Nephron (organoid): ENCODE measurements around the gene POR.
"Not testable (repeated sequence)": the region's sequence is repeated elsewhere in the genome, so short reads cannot be mapped to it uniquely, and the experiment has no call there.

Source experiments
- H3K27ac Mint-ChIP-seq, 3 experiments: 2 replicates each; pipeline ENCODE4 v1.8.0; 2020; ENCODE audit warnings: mixed read lengths in 3 of 3, mild to moderate bottlenecking in 2 of 3, moderate library complexity in 1 of 3
- H3K27me3 Mint-ChIP-seq: 2 replicates; pipeline ENCODE4 v1.8.0; 2021; ENCODE audit warnings: low read depth, mild to moderate bottlenecking, moderate library complexity, mixed read lengths
- H3K36me3 Mint-ChIP-seq: 2 replicates; pipeline ENCODE4 v1.8.0; 2020; ENCODE audit warnings: low read depth, mixed read lengths
- H3K4me1 Mint-ChIP-seq: 2 replicates; pipeline ENCODE4 v1.8.0; 2020; ENCODE audit warnings: mixed read lengths
- H3K4me3 Mint-ChIP-seq, 3 experiments: 2 replicates each; pipeline ENCODE4 v1.8.0; 2020; ENCODE audit warnings: mild to moderate bottlenecking in 3 of 3, mixed read lengths in 3 of 3, moderate library complexity in 2 of 3
- H3K9me3 Mint-ChIP-seq: 2 replicates; pipeline ENCODE4 v1.8.0; 2020; ENCODE audit warnings: mixed read lengths
- TF ChIP-seq, protein P1 (sequence below), 3 experiments: fragments of 200-600 bp; sonication (generic); IDR thresholded peaks; one replicate each; pipeline ENCODE4 v1.5.0; 2021; ENCODE audit warnings: antibody characterized with exemption in 3 of 3; ENCODE audit not compliant: unreplicated experiment in 3 of 3

The POR gene

DNA sequence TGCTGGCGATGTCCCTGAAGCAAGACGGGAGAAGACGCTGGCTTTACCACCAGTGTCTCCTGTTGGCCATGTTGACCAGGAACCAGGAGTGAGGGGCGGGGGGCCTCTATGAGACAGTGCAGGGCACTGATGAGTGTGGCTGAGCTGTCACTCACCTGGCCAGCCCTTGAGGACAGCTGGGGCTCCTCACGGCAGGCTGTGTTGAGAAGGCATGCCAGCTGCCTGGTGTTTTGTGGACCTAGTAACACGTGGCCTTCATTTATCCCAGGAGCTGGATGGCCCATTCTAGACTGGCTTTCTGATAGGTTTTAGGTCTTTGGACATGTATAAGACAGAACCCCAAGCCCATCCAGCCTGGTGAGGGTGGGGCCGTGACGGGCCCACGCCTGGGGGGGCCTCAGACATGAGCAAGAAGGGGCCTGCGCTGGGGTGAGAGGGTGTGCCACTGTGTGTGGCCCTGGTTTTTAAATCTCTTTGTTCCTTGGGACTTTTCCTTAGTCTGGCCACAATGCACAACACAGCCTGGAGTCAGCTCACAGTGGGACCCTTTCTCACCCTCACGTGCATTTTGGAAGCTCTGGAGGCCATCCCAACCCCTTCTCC lies 25.6 kb upstream of the POR start:
- Mint-ChIP-seq H3K27ac (peak overlapping the region in 1 of 3 experiments; percentile 42), H3K4me1 (peaks cover 6% of the 10 kb centered on the region), H3K9me3 (no peaks in the 10 kb centered on the region), H3K4me3 (no peak overlapping the region), H3K27me3 (no peaks in the 10 kb centered on the region), H3K36me3 (peaks cover 34% of the 10 kb centered on the region)
- TF ChIP-seq, protein P1, sequence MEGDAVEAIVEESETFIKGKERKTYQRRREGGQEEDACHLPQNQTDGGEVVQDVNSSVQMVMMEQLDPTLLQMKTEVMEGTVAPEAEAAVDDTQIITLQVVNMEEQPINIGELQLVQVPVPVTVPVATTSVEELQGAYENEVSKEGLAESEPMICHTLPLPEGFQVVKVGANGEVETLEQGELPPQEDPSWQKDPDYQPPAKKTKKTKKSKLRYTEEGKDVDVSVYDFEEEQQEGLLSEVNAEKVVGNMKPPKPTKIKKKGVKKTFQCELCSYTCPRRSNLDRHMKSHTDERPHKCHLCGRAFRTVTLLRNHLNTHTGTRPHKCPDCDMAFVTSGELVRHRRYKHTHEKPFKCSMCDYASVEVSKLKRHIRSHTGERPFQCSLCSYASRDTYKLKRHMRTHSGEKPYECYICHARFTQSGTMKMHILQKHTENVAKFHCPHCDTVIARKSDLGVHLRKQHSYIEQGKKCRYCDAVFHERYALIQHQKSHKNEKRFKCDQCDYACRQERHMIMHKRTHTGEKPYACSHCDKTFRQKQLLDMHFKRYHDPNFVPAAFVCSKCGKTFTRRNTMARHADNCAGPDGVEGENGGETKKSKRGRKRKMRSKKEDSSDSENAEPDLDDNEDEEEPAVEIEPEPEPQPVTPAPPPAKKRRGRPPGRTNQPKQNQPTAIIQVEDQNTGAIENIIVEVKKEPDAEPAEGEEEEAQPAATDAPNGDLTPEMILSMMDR (IDR thresholded peaks at IDR 0.05; ENCODE audit: unreplicated experiment in 3 of 3), result no peak

DNA sequence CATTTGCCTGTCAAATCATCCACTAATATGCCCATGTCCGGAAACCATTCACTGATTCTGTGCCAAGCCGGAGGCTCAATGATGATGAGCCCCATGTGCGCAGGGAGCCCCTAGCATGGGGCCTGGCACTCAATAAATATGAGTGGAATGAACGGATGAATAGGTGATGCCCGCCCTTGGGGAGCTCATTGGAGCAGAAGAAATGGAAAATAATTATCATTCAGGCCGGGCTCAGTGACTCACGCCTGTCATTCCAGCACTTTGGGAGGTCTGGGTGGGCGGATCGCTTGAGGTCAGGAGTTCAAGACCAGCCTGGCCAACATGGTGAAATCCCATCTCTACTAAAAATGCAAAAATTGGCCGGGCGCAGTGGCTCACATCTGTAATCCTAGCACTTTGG lies 25.1 kb upstream of the POR start:
- H3K4me1 Mint-ChIP-seq, result peaks cover 6% of the 10 kb centered on the region
- H3K9me3 Mint-ChIP-seq, result no peaks in the 10 kb centered on the region
- peaks cover 29% of the 10 kb centered on the region for H3K36me3 Mint-ChIP-seq
- H3K27ac Mint-ChIP-seq, result no peak overlapping the region
- no peak overlapping the region for H3K4me3 Mint-ChIP-seq
- TF ChIP-seq, protein P1 (IDR thresholded peaks at IDR 0.05; ENCODE audit: unreplicated experiment in 3 of 3), result no peak
- no peaks in the 10 kb centered on the region for H3K27me3 Mint-ChIP-seq

DNA sequence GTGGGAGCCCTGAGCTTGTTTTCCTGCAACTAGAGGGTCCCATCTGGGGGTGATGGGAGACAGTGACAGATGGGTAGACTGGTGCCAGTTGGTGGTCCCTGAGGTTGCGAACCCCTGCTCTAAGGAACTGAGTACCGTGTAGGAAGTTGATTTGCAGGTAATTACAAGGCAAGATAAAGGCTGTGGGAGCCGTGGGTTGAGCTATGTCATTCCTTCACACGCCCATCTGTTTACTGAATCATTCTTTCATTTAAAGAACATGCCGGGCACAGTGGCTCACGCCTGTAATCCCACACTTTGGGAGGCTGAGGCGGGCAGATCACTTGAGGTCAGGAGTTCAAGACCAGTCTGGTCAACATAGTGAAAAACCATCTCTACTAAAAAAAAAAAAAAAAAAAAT lies 23.7 kb upstream of the POR start:
- peaks cover 18% of the 10 kb centered on the region for H3K36me3 Mint-ChIP-seq
- not testable (repeated sequence) for H3K4me1 Mint-ChIP-seq, H3K4me3 Mint-ChIP-seq, H3K27me3 Mint-ChIP-seq, H3K9me3 Mint-ChIP-seq, H3K27ac Mint-ChIP-seq

DNA sequence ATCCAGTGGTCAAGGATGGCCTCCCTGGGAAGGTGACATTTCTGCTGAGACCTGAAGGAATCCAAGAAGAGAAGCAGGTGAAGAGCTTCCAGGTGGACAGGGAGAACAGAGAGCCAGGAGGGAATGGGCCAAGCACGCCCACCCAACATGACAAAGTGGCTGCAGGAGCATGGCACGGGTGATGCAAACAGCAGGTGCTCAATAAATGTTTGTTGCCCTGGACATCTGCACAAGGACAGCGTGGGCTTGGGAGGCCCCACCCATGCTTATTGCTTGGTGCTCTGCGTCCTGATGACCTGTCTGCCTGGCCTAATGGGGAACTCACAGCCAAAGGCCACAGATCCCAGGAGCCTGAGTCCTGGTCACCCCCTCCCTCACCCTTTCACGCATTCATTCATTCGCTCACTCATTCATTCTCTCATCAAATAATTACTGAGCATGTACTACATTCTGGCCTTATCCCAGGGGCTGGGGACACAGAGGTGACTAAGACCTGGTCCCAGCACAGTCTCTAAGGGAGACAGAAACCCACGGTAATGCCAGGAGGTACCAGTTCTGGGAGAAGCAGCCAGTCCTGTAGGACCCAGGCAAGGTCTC lies 23.0 kb upstream of the POR start:
- Mint-ChIP-seq H3K9me3 (no peaks in the 10 kb centered on the region), H3K36me3 (peaks cover 16% of the 10 kb centered on the region), H3K4me1 (peaks cover 6% of the 10 kb centered on the region), H3K27ac (peak overlapping the region in 1 of 3 experiments; percentile 55), H3K27me3 (no peaks in the 10 kb centered on the region), H3K4me3 (no peak overlapping the region)
- TF ChIP-seq, protein P1 (IDR thresholded peaks at IDR 0.05; ENCODE audit: unreplicated experiment in 3 of 3), result no peak

DNA sequence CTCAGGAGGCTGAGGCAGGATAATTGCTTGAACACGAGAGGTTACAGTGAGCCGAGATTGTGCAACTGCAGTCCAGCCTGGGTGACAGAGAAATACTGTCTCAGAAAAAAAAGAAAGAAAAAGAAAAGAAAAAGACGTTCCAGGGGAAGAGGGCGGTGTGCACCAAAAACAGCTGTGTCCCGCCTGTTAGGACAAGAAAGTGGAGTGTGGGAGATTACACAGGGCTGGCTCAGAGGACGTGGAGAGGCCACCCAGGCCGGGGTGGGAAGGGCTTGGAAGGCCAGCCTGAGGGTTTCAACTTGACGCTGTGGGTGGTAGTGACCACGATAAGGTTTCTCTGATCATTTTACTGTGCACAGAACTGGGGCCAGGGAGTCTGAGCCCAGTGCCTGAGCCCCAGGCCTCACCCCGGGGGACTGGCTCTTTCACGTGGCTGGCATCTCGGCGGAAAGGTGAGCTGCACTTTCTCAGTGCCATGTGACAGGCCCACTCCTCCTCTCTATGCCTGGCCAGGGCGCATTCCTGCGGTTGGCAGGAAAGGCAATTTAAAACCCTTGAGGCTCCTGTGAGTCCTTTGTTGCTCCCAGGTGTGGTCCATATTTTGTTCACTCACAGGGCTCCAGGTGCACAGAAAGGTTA lies 22.2 kb upstream of the POR start:
- TF ChIP-seq, protein P1 (IDR thresholded peaks at IDR 0.05; ENCODE audit: unreplicated experiment in 3 of 3), result no peak
- peak overlapping the region; percentile 34 to 63 (median 55) for H3K27ac Mint-ChIP-seq
- H3K4me3 Mint-ChIP-seq, result no peak overlapping the region
- H3K9me3 Mint-ChIP-seq, result no peaks in the 10 kb centered on the region
- H3K27me3 Mint-ChIP-seq, result no peaks in the 10 kb centered on the region
- peaks cover 13% of the 10 kb centered on the region for H3K36me3 Mint-ChIP-seq
- H3K4me1 Mint-ChIP-seq, result peaks cover 6% of the 10 kb centered on the region

DNA sequence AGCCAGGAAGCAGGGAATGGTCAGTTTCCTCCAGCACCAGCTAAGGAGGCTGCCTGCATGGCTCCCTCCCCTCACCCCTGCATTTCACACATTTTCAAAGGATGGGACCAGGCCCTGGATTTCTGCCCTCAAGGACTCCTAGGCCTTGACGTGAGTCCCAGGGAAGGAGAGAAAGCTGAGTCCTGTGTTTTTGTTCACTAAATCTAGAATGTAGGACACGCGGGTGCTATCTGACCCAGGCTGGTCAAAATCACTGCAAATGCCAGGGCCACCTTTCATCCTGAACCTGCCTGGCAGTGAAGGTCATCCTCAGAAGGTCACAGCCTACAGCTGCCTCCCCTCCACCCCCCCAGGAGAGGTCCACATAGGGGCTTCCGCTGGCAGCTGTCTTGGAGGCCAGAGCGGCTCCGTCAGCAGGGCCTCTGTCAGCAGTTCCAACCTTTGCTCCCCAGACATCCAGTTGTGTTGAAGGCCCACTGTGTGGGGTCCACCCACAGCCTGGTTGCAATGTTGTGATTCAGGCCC lies 18.1 kb upstream of the POR start:
- Mint-ChIP-seq H3K36me3 (no peaks in the 10 kb centered on the region), H3K27ac (no peak overlapping the region)

More for the DNA sequence above, 18.1 kb upstream of the POR start:
- TF ChIP-seq, protein P1 (IDR thresholded peaks at IDR 0.05; ENCODE audit: unreplicated experiment in 3 of 3), result no peak
- Mint-ChIP-seq H3K4me1 (peaks cover 6% of the 10 kb centered on the region), H3K9me3 (no peaks in the 10 kb centered on the region), H3K4me3 (no peak overlapping the region), H3K27me3 (no peaks in the 10 kb centered on the region)
